ENCODE results near the gene THAP7. TPM values are rescaled to one million over a fixed set of nuclear protein-coding genes. Genes with fewer than 3 reads are reported as not detected.

The THAP7 gene
- total RNA-seq, 1 experiment from 2014 or later, result 24.6 TPM

DNA sequence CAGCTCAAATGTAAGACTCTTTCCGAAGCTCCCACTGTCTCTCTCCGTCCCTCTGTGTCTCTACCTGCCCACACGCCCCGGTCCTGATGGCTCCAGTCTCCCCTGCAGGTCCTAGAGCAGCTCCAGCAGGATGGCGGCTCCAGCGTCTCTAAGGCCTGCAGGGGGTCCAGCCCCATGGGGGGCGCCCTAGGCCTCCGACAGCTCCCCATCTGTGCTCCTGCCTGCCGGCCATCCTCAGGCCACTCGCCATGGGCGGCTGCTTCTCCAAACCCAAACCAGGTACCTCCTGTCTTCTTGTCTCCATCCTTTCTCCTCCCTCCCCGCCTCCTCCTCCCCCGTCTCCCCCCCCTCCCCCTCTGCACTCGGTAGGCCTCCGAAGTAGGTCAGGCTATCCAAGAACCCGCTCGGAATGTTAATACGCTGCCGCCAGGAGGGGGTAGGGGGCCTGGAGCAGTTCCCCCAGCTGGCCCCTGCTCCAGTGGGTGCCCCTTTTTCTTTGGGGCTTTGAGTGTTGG lies 34.2 kb downstream of the THAP7 start:
- Histone ChIP-seq H3K23ac (ENCODE audit: insufficient read length, low read depth, low read length) (no peak overlapping the region), H3K79me1 (ENCODE audit: insufficient read depth, low read depth, low read length, poor library complexity, severe bottlenecking) (no peaks in the 10 kb centered on the region), H2BK20ac (ENCODE audit: low read depth, low read length, poor library complexity, severe bottlenecking) (no peak overlapping the region), H3K4ac (ENCODE audit: low read depth, low read length) (no peak overlapping the region), H3K4me2 (ENCODE audit: insufficient read depth, insufficient read length, low read length) (no peak overlapping the region), H4K20me1 (ENCODE audit: control insufficient read depth, insufficient read depth, insufficient read length) (no peaks in the 10 kb centered on the region), H4K5ac (ENCODE audit: insufficient read length, low read depth, low read length) (no peak overlapping the region), H2BK12ac (ENCODE audit: insufficient read length, low read depth, low read length) (no peak overlapping the region), H2BK5ac (ENCODE audit: insufficient read length, low read length) (no peak overlapping the region), H4K8ac (replicated peaks; ENCODE audit: insufficient read length, low read depth, low read length) (no peak overlapping the region), H3K9me3 (ENCODE audit: control insufficient read depth, low read depth, low read length) (no peaks in the 10 kb centered on the region), H3K23me2 (ENCODE audit: insufficient read length, low read depth, low read length, poor library complexity, severe bottlenecking) (no peaks in the 10 kb centered on the region), H3K56ac (ENCODE audit: insufficient read length, low read depth, low read length) (no peak overlapping the region), H3K27ac (ENCODE audit: insufficient read length, low read depth, low read length) (no peak overlapping the region), H3K79me2 (ENCODE audit: insufficient read depth, low read length) (no peaks in the 10 kb centered on the region), H2BK120ac (ENCODE audit: low read depth, low read length, poor library complexity, severe bottlenecking) (no peak overlapping the region), H4K91ac (ENCODE audit: insufficient read length, low read depth, low read length) (no peak overlapping the region), H3T11ph (ENCODE audit: low read length) (no peak overlapping the region), H2AK5ac (ENCODE audit: insufficient read length, low read length) (no peak overlapping the region), H3K27me3 (ENCODE audit: insufficient read depth, low read length) (peaks cover 31% of the 10 kb centered on the region; the same call in 1 of the 2 replicates), H3K14ac (ENCODE audit: insufficient read depth, low read length) (no peak overlapping the region), H3K18ac (ENCODE audit: insufficient read length, low read depth, low read length) (no peak overlapping the region), H2BK15ac (ENCODE audit: low read depth, low read length) (no peak overlapping the region), H3K4me1 (ENCODE audit: insufficient read depth, low read length) (no peaks in the 10 kb centered on the region; the same call in 1 of the 2 replicates), H3K9ac (ENCODE audit: extremely low read depth, insufficient read length, low read length) (no peak overlapping the region), H2AFZ (ENCODE audit: low read length) (no peak overlapping the region)
- Mint-ChIP-seq H3K36me3 (ENCODE audit: insufficient read depth in 1 of 3, low read depth in 3 of 3) (no peaks in the 10 kb centered on the region; a peak in 1 of 7 replicates), H3K4me3 (peak overlapping the region in 1 of 2 experiments; percentile 56; a peak in 2 of 5 replicates), H3K27ac (no peak overlapping the region), H3K4me1 (peaks cover 23 to 36% of the 10 kb centered on the region in 2 experiments), H3K27me3 (ENCODE audit: low read depth) (peaks cover 92% of the 10 kb centered on the region), H3K9me3 (no peaks in the 10 kb centered on the region; a peak in 1 of 5 replicates)
- no CpG with 5 or more reads among the region's 19 CpGs for WGBS (ENCODE audit: extremely low coverage, insufficient read length, low lambda C conversion rate)
- TF ChIP-seq, protein P1, sequence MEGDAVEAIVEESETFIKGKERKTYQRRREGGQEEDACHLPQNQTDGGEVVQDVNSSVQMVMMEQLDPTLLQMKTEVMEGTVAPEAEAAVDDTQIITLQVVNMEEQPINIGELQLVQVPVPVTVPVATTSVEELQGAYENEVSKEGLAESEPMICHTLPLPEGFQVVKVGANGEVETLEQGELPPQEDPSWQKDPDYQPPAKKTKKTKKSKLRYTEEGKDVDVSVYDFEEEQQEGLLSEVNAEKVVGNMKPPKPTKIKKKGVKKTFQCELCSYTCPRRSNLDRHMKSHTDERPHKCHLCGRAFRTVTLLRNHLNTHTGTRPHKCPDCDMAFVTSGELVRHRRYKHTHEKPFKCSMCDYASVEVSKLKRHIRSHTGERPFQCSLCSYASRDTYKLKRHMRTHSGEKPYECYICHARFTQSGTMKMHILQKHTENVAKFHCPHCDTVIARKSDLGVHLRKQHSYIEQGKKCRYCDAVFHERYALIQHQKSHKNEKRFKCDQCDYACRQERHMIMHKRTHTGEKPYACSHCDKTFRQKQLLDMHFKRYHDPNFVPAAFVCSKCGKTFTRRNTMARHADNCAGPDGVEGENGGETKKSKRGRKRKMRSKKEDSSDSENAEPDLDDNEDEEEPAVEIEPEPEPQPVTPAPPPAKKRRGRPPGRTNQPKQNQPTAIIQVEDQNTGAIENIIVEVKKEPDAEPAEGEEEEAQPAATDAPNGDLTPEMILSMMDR (conservative IDR thresholded peaks at IDR 0.05), result peak; percentile 28; the same call in 1 of the 3 replicates
- peak; percentile 53 for DNase-seq

Measured in H9 (cell line).